ENCODE results near the gene ZSCAN23. TPM values are rescaled to one million over a fixed set of nuclear protein-coding genes. Genes with fewer than 3 reads are reported as not detected.

The ZSCAN23 gene
- total and polyA plus RNA-seq, 9 of the 15 experiments (the other 6 are each of a cell fraction or from before 2014, with no cell fraction given): 0.05 to 0.29 (median 0.21) TPM; not detected in 1

- H3K36me3 ChIP-seq (ENCODE audit: control insufficient read depth, insufficient read depth, low read length): no peaks in the 10 kb centered on the region
- no peaks in the 10 kb centered on the region for H3K79me2 ChIP-seq (ENCODE audit: control insufficient read depth, insufficient read depth, low read length)
- in situ Hi-C loops (cut with MboI): no loop called here
- no peak for FAIRE-seq
- ChIA-PET CTCF (ENCODE audit: low intra/inter-chr PET ratio) (no interaction called here), POLR2A (interaction anchor here (0.6 kb wide), 2 partner anchors 12 to 19 kb away, joined by 3 read pairs; no protein-coding TSS in a partner anchor)
- no TSS peak for BruUV-seq (replicated peaks)
- intact Hi-C loops (cut with micrococcal nuclease): no loop called here
- peaks cover 7% of the 10 kb centered on the region; the same call in 1 of the 2 replicates for H3K9me3 ChIP-seq (replicated peaks; ENCODE audit: control insufficient read depth, insufficient read depth, low read depth, low read length)
- no peak overlapping the region for H3K4me2 ChIP-seq (ENCODE audit: insufficient read depth, low read length)
- H3K4me3 ChIP-seq: peak overlapping the region; percentile 34; the same call in 1 of the 2 replicates
- H3K27me3 ChIP-seq (ENCODE audit: control insufficient read depth in 2 of 2, insufficient read depth in 2 of 2, low read length in 2 of 2): no peaks in the 10 kb centered on the region
- H3K9ac ChIP-seq (ENCODE audit: insufficient read depth in 1 of 2, low read depth in 2 of 2, low read length in 2 of 2): no peak overlapping the region
- no peak for ATAC-seq
- WGBS (ENCODE audit: insufficient coverage, low coverage, missing lambda C conversion rate): 53% methylated on average over 7 of the region's 7 CpGs
- TF ChIP-seq RNF2 (IDR thresholded peaks at IDR 0.05): no peak
- peak overlapping the region; percentile 30; the same call in 1 of the 2 replicates for H2AFZ ChIP-seq (ENCODE audit: low read depth, low read length)
- no peaks in the 10 kb centered on the region for H3K9me1 ChIP-seq (ENCODE audit: control insufficient read depth, insufficient read depth, low read length)
- no peak for DNase-seq (ENCODE audit: extremely low read depth in 1 of 4, low spot score in 3 of 4)
- no peaks in the 10 kb centered on the region for H4K20me1 ChIP-seq (replicated peaks; ENCODE audit: control insufficient read depth, insufficient read depth, low read length)
- peaks cover 0 to 9% of the 10 kb centered on the region in 2 experiments; a peak in 2 of 5 replicates for H3K4me1 ChIP-seq (replicated peaks in 1 of 2; ENCODE audit: control insufficient read depth in 2 of 2, insufficient read depth in 2 of 2, low read length in 2 of 2)
- no peak overlapping the region for H3K27ac ChIP-seq (ENCODE audit: extremely low read depth, low read depth, low read length)
Measured at GRCh38 chr6:28442586-28442985, 705 bp downstream of the ZSCAN23 start.

DNA sequence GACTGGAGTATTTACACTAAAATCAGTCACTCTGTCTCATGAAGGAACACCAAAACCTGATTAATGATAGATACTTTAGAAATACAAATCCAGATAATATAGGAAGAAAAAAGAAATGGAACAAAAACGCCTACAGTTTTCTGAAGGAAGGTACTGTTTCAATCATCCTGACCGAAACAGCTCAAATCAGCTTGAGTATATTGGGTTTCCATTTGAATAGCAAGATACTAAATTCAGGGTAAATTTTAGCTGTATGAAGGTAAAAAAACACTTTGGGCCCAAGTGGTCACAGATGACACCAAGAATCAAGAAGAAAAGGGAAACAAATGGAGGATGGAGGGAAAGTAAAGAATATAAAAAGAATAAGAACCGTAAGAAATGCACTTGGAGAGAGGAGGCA is 6.9 kb downstream of the ZSCAN23 start:
- BruUV-seq (replicated peaks): no TSS peak
- POLR2A ChIA-PET: no interaction called here
- in situ Hi-C loops (cut with MboI) (no loop called here), intact Hi-C loops (cut with micrococcal nuclease) (no loop called here)
- no peak for ATAC-seq
- no peak overlapping the region for H3K4me3 ChIP-seq
- no peaks in the 10 kb centered on the region for H3K9me3 ChIP-seq (replicated peaks; ENCODE audit: control insufficient read depth, insufficient read depth, low read depth, low read length)
- no peaks in the 10 kb centered on the region for H4K20me1 ChIP-seq (replicated peaks; ENCODE audit: control insufficient read depth, insufficient read depth, low read length)
- no peak for FAIRE-seq
- no peak overlapping the region for H3K9ac ChIP-seq (ENCODE audit: insufficient read depth in 1 of 2, low read depth in 2 of 2, low read length in 2 of 2)
- H3K27ac ChIP-seq (ENCODE audit: extremely low read depth, low read depth, low read length): no peak overlapping the region
- H2AFZ ChIP-seq (ENCODE audit: low read depth, low read length): no peak overlapping the region
- CTCF ChIA-PET (ENCODE audit: low intra/inter-chr PET ratio): interaction anchor here (0.7 kb wide), 1 partner anchor 707 kb away, joined by 3 read pairs; no protein-coding TSS in a partner anchor
- H3K79me2 ChIP-seq (ENCODE audit: control insufficient read depth, insufficient read depth, low read length): no peaks in the 10 kb centered on the region
- no peaks in the 10 kb centered on the region for H3K36me3 ChIP-seq (ENCODE audit: control insufficient read depth, insufficient read depth, low read length)
- DNase-seq (ENCODE audit: extremely low read depth in 1 of 4, low spot score in 3 of 4): no peak
- no peak overlapping the region for H3K4me2 ChIP-seq (ENCODE audit: insufficient read depth, low read length)
- no peaks in the 10 kb centered on the region; a peak in 1 of 5 replicates for H3K4me1 ChIP-seq (replicated peaks in 1 of 2; ENCODE audit: control insufficient read depth in 2 of 2, insufficient read depth in 2 of 2, low read length in 2 of 2)
- 53% methylated on average over 3 of the region's 3 CpGs for WGBS (ENCODE audit: insufficient coverage, low coverage, missing lambda C conversion rate)
- no peaks in the 10 kb centered on the region for H3K27me3 ChIP-seq (ENCODE audit: control insufficient read depth in 2 of 2, insufficient read depth in 2 of 2, low read length in 2 of 2)
- H3K9me1 ChIP-seq (ENCODE audit: control insufficient read depth, insufficient read depth, low read length): no peaks in the 10 kb centered on the region
- no peak for TF ChIP-seq ZNF41 (CRISPR knock-in tag; conservative IDR thresholded peaks at IDR 0.05)
- TF ChIP-seq ZNF165 (CRISPR knock-in tag; IDR thresholded peaks at IDR 0.05; ENCODE audit: borderline replicate concordance): no peak
- TF ChIP-seq, protein P1, sequence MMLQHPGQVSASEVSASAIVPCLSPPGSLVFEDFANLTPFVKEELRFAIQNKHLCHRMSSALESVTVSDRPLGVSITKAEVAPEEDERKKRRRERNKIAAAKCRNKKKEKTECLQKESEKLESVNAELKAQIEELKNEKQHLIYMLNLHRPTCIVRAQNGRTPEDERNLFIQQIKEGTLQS (IDR thresholded peaks at IDR 0.05): no peak
- TF ChIP-seq, protein P1 (CRISPR knock-in tag; conservative IDR thresholded peaks at IDR 0.05): no peak
- no peak for TF ChIP-seq ZKSCAN1 (IDR thresholded peaks at IDR 0.05; ENCODE audit: low read depth, low read length)
- no peak for TF ChIP-seq ZEB2 (IDR thresholded peaks at IDR 0.05)
- TF ChIP-seq, protein P2, sequence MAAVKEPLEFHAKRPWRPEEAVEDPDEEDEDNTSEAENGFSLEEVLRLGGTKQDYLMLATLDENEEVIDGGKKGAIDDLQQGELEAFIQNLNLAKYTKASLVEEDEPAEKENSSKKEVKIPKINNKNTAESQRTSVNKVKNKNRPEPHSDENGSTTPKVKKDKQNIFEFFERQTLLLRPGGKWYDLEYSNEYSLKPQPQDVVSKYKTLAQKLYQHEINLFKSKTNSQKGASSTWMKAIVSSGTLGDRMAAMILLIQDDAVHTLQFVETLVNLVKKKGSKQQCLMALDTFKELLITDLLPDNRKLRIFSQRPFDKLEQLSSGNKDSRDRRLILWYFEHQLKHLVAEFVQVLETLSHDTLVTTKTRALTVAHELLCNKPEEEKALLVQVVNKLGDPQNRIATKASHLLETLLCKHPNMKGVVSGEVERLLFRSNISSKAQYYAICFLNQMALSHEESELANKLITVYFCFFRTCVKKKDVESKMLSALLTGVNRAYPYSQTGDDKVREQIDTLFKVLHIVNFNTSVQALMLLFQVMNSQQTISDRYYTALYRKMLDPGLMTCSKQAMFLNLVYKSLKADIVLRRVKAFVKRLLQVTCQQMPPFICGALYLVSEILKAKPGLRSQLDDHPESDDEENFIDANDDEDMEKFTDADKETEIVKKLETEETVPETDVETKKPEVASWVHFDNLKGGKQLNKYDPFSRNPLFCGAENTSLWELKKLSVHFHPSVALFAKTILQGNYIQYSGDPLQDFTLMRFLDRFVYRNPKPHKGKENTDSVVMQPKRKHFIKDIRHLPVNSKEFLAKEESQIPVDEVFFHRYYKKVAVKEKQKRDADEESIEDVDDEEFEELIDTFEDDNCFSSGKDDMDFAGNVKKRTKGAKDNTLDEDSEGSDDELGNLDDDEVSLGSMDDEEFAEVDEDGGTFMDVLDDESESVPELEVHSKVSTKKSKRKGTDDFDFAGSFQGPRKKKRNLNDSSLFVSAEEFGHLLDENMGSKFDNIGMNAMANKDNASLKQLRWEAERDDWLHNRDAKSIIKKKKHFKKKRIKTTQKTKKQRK (IDR thresholded peaks at IDR 0.05; ENCODE audit: borderline replicate concordance, low read depth, low read length): no peak
- TF ChIP-seq, protein P3, sequence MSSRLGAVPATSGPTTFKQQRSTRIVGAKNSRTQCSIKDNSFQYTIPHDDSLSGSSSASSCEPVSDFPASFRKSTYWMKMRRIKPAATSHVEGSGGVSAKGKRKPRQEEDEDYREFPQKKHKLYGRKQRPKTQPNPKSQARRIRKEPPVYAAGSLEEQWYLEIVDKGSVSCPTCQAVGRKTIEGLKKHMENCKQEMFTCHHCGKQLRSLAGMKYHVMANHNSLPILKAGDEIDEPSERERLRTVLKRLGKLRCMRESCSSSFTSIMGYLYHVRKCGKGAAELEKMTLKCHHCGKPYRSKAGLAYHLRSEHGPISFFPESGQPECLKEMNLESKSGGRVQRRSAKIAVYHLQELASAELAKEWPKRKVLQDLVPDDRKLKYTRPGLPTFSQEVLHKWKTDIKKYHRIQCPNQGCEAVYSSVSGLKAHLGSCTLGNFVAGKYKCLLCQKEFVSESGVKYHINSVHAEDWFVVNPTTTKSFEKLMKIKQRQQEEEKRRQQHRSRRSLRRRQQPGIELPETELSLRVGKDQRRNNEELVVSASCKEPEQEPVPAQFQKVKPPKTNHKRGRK (tag; IDR thresholded peaks at IDR 0.05): no peak
- no peak for TF ChIP-seq NFXL1 (CRISPR knock-in tag; IDR thresholded peaks at IDR 0.05)
- no peak for TF ChIP-seq ILK (tag; IDR thresholded peaks at IDR 0.05; ENCODE audit: borderline replicate concordance, low read depth)
